Activated T-helper 9 cell treated with anti-CD3 and anti-CD28 coated beads, Interleukin-2, amount 50 U/mL, for 16 hours (primary cell): ENCODE results near the gene UBE2C.

Experiments
- DNase-seq: peaks from one replicate; pipeline ENCODE4 v3.0.0-alpha.2; 2020; ENCODE audit warnings: low read depth

The UBE2C gene

GRCh38 chr20:45861221-45862075, 49.0 kb downstream of the UBE2C start:
- DNase-seq: no peak

- no peak for DNase-seq
These were observed 51.4 kb downstream of the UBE2C start for GRCh38 chr20:45863543-45864470.

GRCh38 chr20:45866454-45866853, 54.0 kb downstream of the UBE2C start:
- no peak for DNase-seq
